GM23248 (cell line): ENCODE results near the gene XPO4. TPM values are rescaled to one million over a fixed set of nuclear protein-coding genes. Genes with fewer than 3 reads are reported as not detected.

Source experiments
- DNase-seq: peaks from one replicate; pipeline ENCODE4 v3.0.0-alpha.2; 2015
- H2AFZ ChIP-seq: fragments of 200-600 bp; sonication (generic); 2 replicates; pipeline ENCODE4 v1.6.1; 2016; ENCODE audit warnings: antibody characterized with exemption
- H3F3A ChIP-seq: fragments of 200-600 bp; sonication (generic); 2 replicates; pipeline ENCODE4 v1.6.1; 2016; ENCODE audit warnings: mild to moderate bottlenecking, antibody characterized with exemption, mixed run types; ENCODE audit not compliant: insufficient read depth
- H3K27ac ChIP-seq: fragments of 200-600 bp; sonication (generic); 2 replicates; pipeline ENCODE4 v1.5.1; 2016; ENCODE audit warnings: mild to moderate bottlenecking
- H3K27me3 ChIP-seq: fragments of 200-600 bp; sonication (generic); replicated peaks from 2 replicates; pipeline ENCODE4 v1.6.1; 2016; ENCODE audit warnings: mild to moderate bottlenecking; ENCODE audit not compliant: insufficient read depth
- H3K36me3 ChIP-seq: fragments of 200-600 bp; sonication (generic); 2 replicates; pipeline ENCODE4 v1.6.1; 2016; ENCODE audit warnings: low read depth, mild to moderate bottlenecking
- H3K4me1 ChIP-seq: fragments of 200-600 bp; sonication (generic); 2 replicates; pipeline ENCODE4 v1.6.1; 2016; ENCODE audit warnings: mild to moderate bottlenecking; ENCODE audit not compliant: insufficient read depth
- H3K4me2 ChIP-seq: fragments of 200-600 bp; sonication (generic); one replicate; pipeline ENCODE4 v1.6.1; 2016; ENCODE audit warnings: mild to moderate bottlenecking; ENCODE audit not compliant: unreplicated experiment
- H3K4me3 ChIP-seq: fragments of 200-600 bp; sonication (generic); 2 replicates; pipeline ENCODE4 v1.5.1; 2016; ENCODE audit warnings: mild to moderate bottlenecking
- H3K79me2 ChIP-seq: fragments of 200-600 bp; sonication (generic); 2 replicates; pipeline ENCODE4 v1.6.1; 2016; ENCODE audit warnings: mild to moderate bottlenecking; ENCODE audit not compliant: insufficient read depth
- H3K9ac ChIP-seq: fragments of 200-600 bp; sonication (generic); 2 replicates; pipeline ENCODE4 v1.6.1; 2016; ENCODE audit warnings: mild to moderate bottlenecking
- H3K9me2 ChIP-seq: fragments of 200-600 bp; sonication (generic); 2 replicates; pipeline ENCODE4 v1.6.1; 2016; ENCODE audit warnings: mixed run types, mild to moderate bottlenecking, moderate library complexity; ENCODE audit not compliant: insufficient read depth
- H3K9me3 ChIP-seq: fragments of 200-600 bp; sonication (generic); one replicate; pipeline ENCODE4 v1.6.1; 2017; ENCODE audit warnings: low read depth
- H4K20me1 ChIP-seq: fragments of 200-600 bp; sonication (generic); 2 replicates; pipeline ENCODE4 v1.6.0; 2016; ENCODE audit not compliant: insufficient read depth
- EZH2 ChIP-seq: fragments of 200-600 bp; sonication (generic); IDR thresholded peaks from 2 replicates; pipeline ENCODE4 v1.6.1; 2018; ENCODE audit warnings: antibody characterized with exemption, mild to moderate bottlenecking; ENCODE audit not compliant: insufficient read depth, poor library complexity, severe bottlenecking
- EZH2phosphoT487 ChIP-seq: fragments of 200-600 bp; sonication (generic); IDR thresholded peaks from 2 replicates; pipeline ENCODE4 v1.6.1; 2018; ENCODE audit warnings: antibody characterized with exemption, moderate library complexity, mild to moderate bottlenecking, low read depth; ENCODE audit not compliant: insufficient read depth
- WGBS, 2 experiments: methylation state at CpG; one replicate each; pipeline ENCODE4 v1.1.6; 2015 to 2017; ENCODE audit warnings: low lambda C conversion rate in 2 of 2, low coverage in 1 of 2; ENCODE audit errors: missing lambda C conversion rate in 2 of 2; 5-methylcytosine and 5-hydroxymethylcytosine counted together
- in situ Hi-C: fragments of 300-500 bp; cut with MboI; formaldehyde crosslinking; loops from 2 replicates; pipeline ENCODE4 v1.15.0; 2020
- polyA plus RNA-seq: library from polyadenylated mRNA; unstranded; fragments of >200 nt; fragmentation: Nextera tagmentation; extraction: Ambion mirVana; gene quantifications from 2 replicates; pipeline ENCODE4 v1.2.1, GENCODE V29; 2016
- total RNA-seq: library from RNA; depleted of rRNA; stranded (reverse); fragments of >200 nt; shearing (Covaris generic); gene quantifications from 2 replicates; pipeline ENCODE4 v1.2.3, GENCODE V29; 2014

The XPO4 gene
- total and polyA plus RNA-seq, 2 experiments from 2014 or later: 4.9 to 15.0 TPM

DNA sequence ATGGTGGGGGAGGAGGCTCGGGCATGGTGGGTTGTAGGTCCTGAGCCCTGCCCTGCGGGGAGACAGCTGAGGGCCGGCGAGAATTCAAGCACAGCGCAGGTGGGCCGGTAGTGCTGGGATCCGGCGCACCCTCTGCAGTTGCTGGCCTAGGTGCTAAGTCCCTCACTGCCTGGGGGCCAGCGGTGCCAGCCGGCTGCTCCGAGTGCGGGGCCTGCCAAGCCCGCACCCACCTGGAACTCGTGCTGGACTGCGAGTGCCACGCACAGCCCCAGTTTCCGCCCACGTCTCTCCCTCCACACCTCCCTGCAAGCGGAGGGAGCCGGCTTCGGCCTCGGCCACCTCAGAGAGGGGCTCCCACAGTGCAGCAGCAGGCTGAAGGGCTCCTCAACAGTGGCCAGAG lies 162.5 kb downstream of the XPO4 start:
- no peak overlapping the region for H3K27ac ChIP-seq
- no peaks in the 10 kb centered on the region for H3F3A ChIP-seq
- DNase-seq: no peak
- no peaks in the 10 kb centered on the region for H4K20me1 ChIP-seq
- no peaks in the 10 kb centered on the region for H3K9me3 ChIP-seq
- in situ Hi-C loops: no loop called here
- H3K4me2 ChIP-seq: no peak overlapping the region
- WGBS, 2 experiments: 97 to 98% methylated on average over 22 of the region's 22 CpGs
- no peaks in the 10 kb centered on the region for H3K4me1 ChIP-seq
- H3K79me2 ChIP-seq: no peaks in the 10 kb centered on the region
- no peak overlapping the region for H3K4me3 ChIP-seq
- no peaks in the 10 kb centered on the region for H3K36me3 ChIP-seq
- TF ChIP-seq EZH2phosphoT487 (no peak), EZH2 (no peak)
- H3K9ac ChIP-seq: no peak overlapping the region
- no peaks in the 10 kb centered on the region for H3K27me3 ChIP-seq
- no peak overlapping the region for H2AFZ ChIP-seq
- H3K9me2 ChIP-seq: no peaks in the 10 kb centered on the region

DNA sequence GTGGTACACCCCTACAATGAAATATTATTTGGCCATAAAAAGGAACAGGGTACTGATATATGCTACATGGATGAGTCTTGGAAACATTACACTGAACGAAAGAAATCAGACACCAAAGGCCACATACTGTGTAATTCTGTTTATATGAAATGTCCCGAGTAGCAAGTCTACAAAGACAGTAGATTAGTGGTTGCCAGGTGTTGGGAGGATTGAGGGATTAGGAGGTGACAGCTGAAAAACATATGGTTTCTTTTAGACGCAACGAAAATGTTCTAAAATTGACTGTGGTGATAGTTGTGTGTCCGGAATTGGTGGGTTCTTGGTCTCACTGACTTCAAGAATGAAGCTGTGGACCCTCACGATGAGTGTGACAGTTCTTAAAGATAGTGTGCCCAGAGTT lies 163.9 kb downstream of the XPO4 start:
- no peaks in the 10 kb centered on the region for H3K4me1 ChIP-seq
- DNase-seq: no peak
- no peaks in the 10 kb centered on the region for H3F3A ChIP-seq
- no peaks in the 10 kb centered on the region for H4K20me1 ChIP-seq
- no peaks in the 10 kb centered on the region for H3K9me3 ChIP-seq
- H2AFZ ChIP-seq: no peak overlapping the region
- no peak overlapping the region for H3K27ac ChIP-seq
- no peaks in the 10 kb centered on the region for H3K36me3 ChIP-seq
- 79 to 80% methylated on average over 6 of the region's 6 CpGs for WGBS, 2 experiments
- in situ Hi-C loops: no loop called here
- TF ChIP-seq EZH2 (no peak), EZH2phosphoT487 (no peak)
- H3K79me2 ChIP-seq: no peaks in the 10 kb centered on the region
- no peak overlapping the region for H3K4me2 ChIP-seq
- no peak overlapping the region for H3K9ac ChIP-seq
- H3K27me3 ChIP-seq: no peaks in the 10 kb centered on the region
- no peaks in the 10 kb centered on the region for H3K9me2 ChIP-seq
- no peak overlapping the region for H3K4me3 ChIP-seq

DNA sequence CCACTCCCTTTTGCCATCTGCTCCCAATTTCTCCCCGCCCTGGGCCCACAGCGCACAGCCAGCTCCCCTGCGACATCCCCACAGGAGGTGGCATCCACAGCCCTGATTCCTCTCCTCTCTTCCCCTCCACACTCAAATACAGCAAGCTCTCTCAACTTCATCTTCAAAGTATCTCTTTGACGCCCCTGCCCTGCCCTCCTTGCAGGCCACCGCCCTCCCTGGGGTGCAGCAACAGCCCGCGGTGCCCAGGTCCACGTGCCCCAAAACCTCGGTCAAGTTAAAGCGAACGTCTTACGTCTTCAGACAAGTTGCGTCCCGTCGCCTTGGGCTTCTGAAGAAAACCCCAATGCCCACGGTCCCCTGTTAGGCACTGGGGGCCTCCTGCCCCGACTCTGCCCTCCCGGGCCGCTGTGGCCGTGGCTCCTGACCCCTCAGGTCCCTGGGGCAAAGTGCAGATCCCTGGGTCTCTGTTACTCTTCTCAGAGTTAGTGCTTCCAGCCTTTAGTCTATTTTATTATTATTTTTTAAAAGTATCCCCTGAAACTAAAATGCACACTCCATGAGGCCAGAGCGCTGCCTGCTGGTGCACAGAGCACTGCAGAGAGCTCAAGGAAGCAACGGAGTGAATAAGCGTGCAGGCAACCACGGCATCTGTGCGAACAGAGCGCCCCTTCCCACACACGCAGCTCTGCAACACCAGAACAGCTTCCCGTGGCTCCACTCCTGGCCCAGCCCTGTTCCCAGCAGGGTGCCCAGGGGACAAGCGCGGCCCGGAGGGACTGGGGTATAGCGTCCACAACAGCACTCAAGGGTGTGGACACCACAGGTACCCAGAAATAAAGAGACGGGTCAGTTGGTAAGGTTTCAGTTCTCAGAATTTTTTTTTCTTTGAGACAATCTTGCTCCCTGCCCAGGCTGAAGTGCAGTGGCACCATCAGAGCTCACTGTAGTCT lies 172.6 kb downstream of the XPO4 start:
- Histone ChIP-seq H4K20me1 (no peaks in the 10 kb centered on the region), H3K4me2 (no peak overlapping the region), H3K27ac (no peak overlapping the region), H3K9me2 (no peaks in the 10 kb centered on the region), H3F3A (no peaks in the 10 kb centered on the region), H3K9ac (no peak overlapping the region), H2AFZ (no peak overlapping the region), H3K36me3 (no peaks in the 10 kb centered on the region; the same call in 1 of the 2 replicates), H3K27me3 (no peaks in the 10 kb centered on the region), H3K9me3 (no peaks in the 10 kb centered on the region), H3K4me3 (no peak overlapping the region), H3K79me2 (no peaks in the 10 kb centered on the region), H3K4me1 (0 out of 2 replicates have a peak, but pooled peaks cover 3% of the 10 kb centered on the region)
- 93% methylated on average over 33 of the region's 33 CpGs for WGBS, 2 experiments
- no peak for DNase-seq
- in situ Hi-C loops: no loop called here
- TF ChIP-seq EZH2phosphoT487 (no peak), EZH2 (no peak)

DNA sequence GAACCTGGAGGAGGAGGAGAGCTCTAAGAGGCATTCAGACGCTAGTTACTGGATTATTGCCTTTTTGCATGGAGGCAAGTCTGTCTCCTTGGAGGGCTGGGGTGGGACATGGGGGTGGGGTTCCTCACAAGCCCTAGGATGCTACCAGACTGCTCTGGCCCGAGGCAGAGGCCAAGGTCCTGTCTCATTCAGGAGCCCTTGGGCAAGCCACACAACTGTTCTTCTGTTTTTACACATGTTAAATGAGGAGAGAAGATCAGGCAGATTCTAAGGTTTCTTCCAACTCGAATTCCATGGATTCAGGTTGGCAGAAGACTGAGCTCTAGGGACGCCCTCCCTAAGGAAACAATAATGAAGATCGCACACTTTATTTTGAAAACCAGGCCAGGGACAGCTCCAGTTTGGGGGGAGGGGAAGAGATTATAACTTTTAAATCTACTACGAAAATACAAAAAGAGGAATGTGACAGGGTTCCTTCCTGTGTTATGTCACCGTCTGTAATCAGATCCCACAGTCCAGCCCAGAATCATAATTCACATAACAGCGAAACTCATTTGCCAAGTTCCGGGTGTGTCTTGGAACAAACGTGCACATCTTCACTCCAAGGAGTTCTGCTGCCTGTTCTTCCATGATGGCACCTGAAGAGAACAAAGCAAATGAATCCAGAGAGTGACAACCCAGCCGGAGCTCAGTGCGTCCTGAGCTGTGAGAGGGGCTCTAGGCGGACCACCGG lies 173.8 kb downstream of the XPO4 start:
- 39 to 41% methylated on average over 14 of the region's 14 CpGs for WGBS, 2 experiments
- no peaks in the 10 kb centered on the region for H3K27me3 ChIP-seq
- H3K27ac ChIP-seq: no peak overlapping the region
- H3K4me1 ChIP-seq: 0 out of 2 replicates have a peak, but pooled peaks cover 3% of the 10 kb centered on the region
- H3K4me3 ChIP-seq: no peak overlapping the region
- in situ Hi-C loops: no loop called here
- H3K79me2 ChIP-seq: no peaks in the 10 kb centered on the region
- H3K9ac ChIP-seq: no peak overlapping the region
- H3K9me2 ChIP-seq: no peaks in the 10 kb centered on the region
- TF ChIP-seq EZH2 (no peak), EZH2phosphoT487 (no peak)
- H2AFZ ChIP-seq: no peak overlapping the region
- H4K20me1 ChIP-seq: no peaks in the 10 kb centered on the region
- no peaks in the 10 kb centered on the region for H3K9me3 ChIP-seq
- no peaks in the 10 kb centered on the region for H3F3A ChIP-seq
- peak; percentile 23 for DNase-seq
- H3K4me2 ChIP-seq: no peak overlapping the region
- H3K36me3 ChIP-seq: no peaks in the 10 kb centered on the region; the same call in 1 of the 2 replicates
